ENCODE measurements around the gene NFAT5.
A peak's percentile ranks its signal among the peaks of the same experiment; 100 is the strongest.

The NFAT5 gene

DNA sequence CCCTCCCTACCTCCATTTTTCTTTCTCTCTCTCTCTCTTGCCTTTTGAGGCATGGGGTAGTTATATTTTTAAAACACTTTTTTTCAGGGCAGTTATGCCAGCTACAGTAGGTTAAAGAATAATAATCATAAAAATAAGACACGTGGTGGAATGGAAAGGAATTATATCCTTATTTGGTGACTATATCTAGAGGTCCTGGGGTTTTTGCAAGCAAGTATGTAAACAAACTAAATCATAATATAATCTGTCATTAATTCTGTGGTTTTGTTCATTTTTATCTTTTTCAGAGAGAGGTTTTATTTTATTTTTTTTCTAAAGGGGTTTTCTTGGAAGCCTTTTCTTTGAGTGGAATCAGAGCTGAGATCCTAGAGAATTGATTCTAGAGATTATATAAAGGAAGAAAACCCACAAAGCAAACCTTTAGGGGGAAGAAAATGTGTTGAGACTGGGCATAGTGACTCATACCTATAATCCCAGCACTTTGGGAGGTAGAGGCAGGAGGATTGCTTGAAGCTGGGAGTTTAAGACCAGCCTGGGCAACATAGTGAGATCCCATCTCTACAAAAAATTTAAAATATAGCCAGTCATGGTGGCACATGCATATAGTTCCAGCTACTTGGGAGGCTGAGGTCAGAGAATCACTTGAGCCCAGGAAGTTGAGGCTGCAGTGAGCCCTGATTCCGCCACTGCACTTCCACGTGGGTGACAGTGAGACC, 107.4 kb downstream of the NFAT5 start:
- no peak overlapping the region for H3K4me3 Mint-ChIP-seq
- H3K27me3 Mint-ChIP-seq (ENCODE audit: low read depth), result no peaks in the 10 kb centered on the region
- no peak overlapping the region for H3K27ac Mint-ChIP-seq
- H3K4me1 Mint-ChIP-seq (ENCODE audit: low read depth), result peaks cover under 1% of the 10 kb centered on the region
- no peaks in the 10 kb centered on the region for H3K9me3 Mint-ChIP-seq
- H3K36me3 Mint-ChIP-seq (ENCODE audit: low read depth), result peaks cover 27% of the 10 kb centered on the region

DNA sequence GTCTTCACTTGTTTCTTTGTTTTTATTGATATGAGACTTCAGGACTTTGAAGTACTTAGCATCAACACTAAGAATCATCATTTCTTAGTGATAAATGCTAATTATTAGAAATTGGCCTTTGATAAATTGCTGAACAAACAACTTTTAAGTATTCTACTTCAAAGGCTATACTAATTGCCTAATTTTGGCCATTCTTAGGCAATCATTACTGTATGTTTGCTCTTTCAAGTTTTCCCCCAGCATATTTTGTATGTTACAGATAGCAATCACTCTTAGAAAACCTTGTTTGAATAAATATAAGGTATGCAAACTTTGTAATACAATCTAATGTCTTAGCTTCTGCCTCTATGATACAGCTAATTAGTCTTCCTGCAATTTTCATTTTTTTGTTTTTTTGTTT, 114.6 kb downstream of the NFAT5 start:
- peaks cover 19% of the 10 kb centered on the region for H3K36me3 Mint-ChIP-seq (ENCODE audit: low read depth)
- H3K27me3 Mint-ChIP-seq (ENCODE audit: low read depth), result no peaks in the 10 kb centered on the region
- no peak overlapping the region for H3K4me3 Mint-ChIP-seq
- no peaks in the 10 kb centered on the region for H3K4me1 Mint-ChIP-seq (ENCODE audit: low read depth)
- H3K27ac Mint-ChIP-seq, result no peak overlapping the region
- no peaks in the 10 kb centered on the region for H3K9me3 Mint-ChIP-seq

DNA sequence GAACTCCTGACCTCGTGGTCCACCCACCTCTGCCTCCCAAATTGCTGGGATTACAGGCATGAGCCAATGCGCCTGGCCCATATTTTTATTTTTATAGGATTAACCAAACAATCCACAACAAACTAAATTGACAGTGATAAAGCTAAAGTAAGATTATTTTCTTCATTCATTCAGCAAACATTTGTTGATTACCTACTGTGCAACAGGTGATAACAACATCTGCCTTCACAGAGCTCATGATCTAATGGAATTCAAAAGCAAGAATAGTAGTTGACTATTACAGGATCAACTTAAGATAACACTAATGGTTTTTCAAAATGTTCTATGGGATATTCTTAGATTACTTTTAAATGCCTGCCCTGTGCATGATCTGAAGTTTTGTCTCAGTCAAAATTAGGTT, 122.8 kb downstream of the NFAT5 start:
- no peak overlapping the region for H3K4me3 Mint-ChIP-seq
- no peaks in the 10 kb centered on the region for H3K27me3 Mint-ChIP-seq (ENCODE audit: low read depth)
- no peak overlapping the region for H3K27ac Mint-ChIP-seq
- no peaks in the 10 kb centered on the region for H3K9me3 Mint-ChIP-seq
- peaks cover 26% of the 10 kb centered on the region for H3K36me3 Mint-ChIP-seq (ENCODE audit: low read depth)
- H3K4me1 Mint-ChIP-seq (ENCODE audit: low read depth), result peaks cover 20% of the 10 kb centered on the region

DNA sequence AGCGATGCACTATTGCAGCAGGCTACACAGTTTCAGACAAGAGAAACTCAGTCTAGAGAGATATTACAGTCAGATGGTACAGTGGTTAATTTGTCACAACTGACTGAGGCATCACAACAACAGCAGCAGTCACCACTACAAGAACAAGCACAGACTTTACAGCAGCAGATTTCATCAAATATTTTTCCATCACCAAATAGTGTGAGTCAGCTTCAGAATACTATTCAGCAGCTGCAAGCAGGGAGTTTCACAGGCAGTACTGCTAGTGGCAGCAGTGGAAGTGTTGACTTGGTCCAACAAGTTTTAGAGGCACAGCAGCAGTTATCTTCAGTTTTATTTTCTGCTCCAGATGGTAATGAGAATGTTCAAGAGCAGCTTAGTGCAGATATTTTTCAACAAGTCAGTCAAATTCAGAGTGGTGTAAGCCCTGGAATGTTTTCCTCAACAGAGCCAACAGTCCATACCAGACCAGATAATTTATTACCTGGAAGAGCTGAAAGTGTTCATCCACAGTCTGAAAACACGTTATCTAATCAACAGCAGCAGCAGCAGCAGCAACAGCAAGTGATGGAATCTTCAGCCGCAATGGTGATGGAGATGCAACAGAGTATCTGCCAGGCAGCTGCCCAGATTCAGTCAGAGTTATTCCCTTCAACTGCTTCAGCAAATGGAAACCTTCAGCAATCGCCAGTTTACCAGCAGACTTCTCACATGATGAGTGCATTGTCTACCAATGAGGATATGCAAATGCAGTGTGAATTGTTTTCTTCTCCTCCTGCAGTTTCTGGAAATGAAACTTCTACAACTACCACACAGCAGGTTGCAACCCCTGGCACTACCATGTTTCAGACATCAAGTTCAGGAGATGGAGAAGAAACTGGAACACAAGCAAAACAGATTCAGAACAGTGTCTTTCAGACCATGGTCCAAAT, 126.5 kb downstream of the NFAT5 start:
- H3K4me1 Mint-ChIP-seq (ENCODE audit: low read depth), result peaks cover 21% of the 10 kb centered on the region
- H3K36me3 Mint-ChIP-seq (ENCODE audit: low read depth), result peaks cover 37% of the 10 kb centered on the region
- H3K9me3 Mint-ChIP-seq, result no peaks in the 10 kb centered on the region
- H3K4me3 Mint-ChIP-seq, result no peak overlapping the region
- no peaks in the 10 kb centered on the region for H3K27me3 Mint-ChIP-seq (ENCODE audit: low read depth)
- H3K27ac Mint-ChIP-seq, result peak overlapping the region; percentile 68

DNA sequence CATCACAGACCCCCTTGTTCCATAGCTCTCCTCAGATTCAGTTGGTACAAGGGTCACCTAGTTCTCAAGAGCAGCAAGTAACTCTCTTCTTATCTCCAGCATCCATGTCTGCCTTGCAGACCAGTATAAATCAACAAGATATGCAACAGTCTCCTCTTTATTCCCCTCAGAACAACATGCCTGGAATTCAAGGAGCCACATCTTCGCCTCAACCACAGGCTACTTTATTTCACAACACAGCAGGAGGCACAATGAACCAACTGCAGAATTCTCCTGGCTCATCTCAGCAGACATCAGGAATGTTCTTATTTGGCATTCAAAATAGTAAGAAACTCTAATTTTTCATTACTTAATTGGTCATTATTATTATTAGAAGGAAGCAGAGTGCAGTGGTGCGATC, 128.2 kb downstream of the NFAT5 start:
- Mint-ChIP-seq H3K36me3 (ENCODE audit: low read depth) (peaks cover 40% of the 10 kb centered on the region), H3K4me1 (ENCODE audit: low read depth) (peaks cover 21% of the 10 kb centered on the region), H3K27me3 (ENCODE audit: low read depth) (no peaks in the 10 kb centered on the region), H3K9me3 (no peaks in the 10 kb centered on the region), H3K27ac (no peak overlapping the region), H3K4me3 (no peak overlapping the region)

DNA sequence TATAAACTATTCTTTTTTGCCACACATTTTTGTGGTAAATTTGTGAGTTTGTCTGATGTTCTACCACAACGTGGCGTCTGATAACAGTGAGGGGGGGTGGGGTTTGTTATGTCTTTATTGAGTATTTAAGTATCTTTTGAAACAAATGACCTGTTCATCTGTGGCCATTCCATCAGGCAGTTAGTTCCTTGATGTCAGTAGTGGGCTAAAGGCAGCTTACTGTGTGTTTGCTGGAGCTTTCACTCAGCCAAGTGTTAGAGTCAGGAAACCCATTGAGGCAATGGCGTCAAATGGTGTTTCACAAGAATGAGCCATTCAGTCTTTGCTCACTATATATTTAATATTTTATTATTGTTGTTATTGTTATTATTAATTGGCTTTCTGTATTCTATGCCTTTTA, 132.6 kb downstream of the NFAT5 start:
- H3K9me3 Mint-ChIP-seq, result no peaks in the 10 kb centered on the region
- H3K27me3 Mint-ChIP-seq (ENCODE audit: low read depth), result no peaks in the 10 kb centered on the region
- H3K4me3 Mint-ChIP-seq, result no peak overlapping the region
- H3K27ac Mint-ChIP-seq, result no peak overlapping the region
- H3K36me3 Mint-ChIP-seq (ENCODE audit: low read depth), result peaks cover 21% of the 10 kb centered on the region
- H3K4me1 Mint-ChIP-seq (ENCODE audit: low read depth), result peaks cover 3% of the 10 kb centered on the region

DNA sequence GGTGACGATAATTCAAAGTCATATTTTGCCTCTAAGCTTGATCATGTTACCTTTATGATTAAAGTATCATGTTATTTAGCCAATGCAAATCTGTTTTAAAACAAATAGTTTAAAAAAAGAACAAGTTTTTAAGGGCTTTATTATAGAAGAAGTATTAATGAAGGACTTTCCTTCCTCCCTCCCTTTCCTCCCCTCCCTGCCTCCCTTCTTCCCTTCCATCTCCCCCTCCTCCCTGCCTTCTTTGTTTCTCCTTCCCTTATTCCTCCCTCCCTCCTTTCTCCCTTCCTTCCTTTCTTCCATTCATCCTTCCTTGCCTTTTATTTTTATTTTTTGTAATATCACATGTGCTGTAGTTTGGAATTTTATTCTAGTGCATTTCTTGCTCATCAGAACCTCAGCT, 134.1 kb downstream of the NFAT5 start:
- no peaks in the 10 kb centered on the region for H3K9me3 Mint-ChIP-seq
- H3K36me3 Mint-ChIP-seq (ENCODE audit: low read depth), result peaks cover 17% of the 10 kb centered on the region
- H3K27me3 Mint-ChIP-seq (ENCODE audit: low read depth), result no peaks in the 10 kb centered on the region
- H3K27ac Mint-ChIP-seq, result no peak overlapping the region
- no peaks in the 10 kb centered on the region for H3K4me1 Mint-ChIP-seq (ENCODE audit: low read depth)
- no peak overlapping the region for H3K4me3 Mint-ChIP-seq

DNA sequence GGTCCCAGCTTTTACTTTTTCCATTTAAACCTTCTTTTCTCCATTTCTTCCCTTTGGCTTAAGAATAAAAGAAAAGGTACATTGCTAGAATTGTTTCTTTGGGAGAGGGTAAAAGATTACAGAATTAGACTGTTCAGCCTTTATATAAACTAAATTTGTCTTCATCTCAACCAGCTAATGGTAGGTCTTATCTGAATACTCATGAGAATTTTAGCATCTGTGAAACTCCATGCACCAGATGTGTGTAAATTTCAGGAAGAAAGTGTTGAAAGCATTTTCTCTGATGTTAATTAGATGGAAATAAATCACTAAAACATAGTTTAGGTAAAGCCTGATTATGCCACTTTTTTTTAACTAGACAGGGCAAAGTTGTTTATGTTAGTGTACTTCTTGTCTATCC, 135.7 kb downstream of the NFAT5 start:
- H3K27me3 Mint-ChIP-seq (ENCODE audit: low read depth), result no peaks in the 10 kb centered on the region
- H3K27ac Mint-ChIP-seq, result no peak overlapping the region
- peaks cover 8% of the 10 kb centered on the region for H3K36me3 Mint-ChIP-seq (ENCODE audit: low read depth)
- no peak overlapping the region for H3K4me3 Mint-ChIP-seq
- no peaks in the 10 kb centered on the region for H3K4me1 Mint-ChIP-seq (ENCODE audit: low read depth)
- no peaks in the 10 kb centered on the region for H3K9me3 Mint-ChIP-seq

DNA sequence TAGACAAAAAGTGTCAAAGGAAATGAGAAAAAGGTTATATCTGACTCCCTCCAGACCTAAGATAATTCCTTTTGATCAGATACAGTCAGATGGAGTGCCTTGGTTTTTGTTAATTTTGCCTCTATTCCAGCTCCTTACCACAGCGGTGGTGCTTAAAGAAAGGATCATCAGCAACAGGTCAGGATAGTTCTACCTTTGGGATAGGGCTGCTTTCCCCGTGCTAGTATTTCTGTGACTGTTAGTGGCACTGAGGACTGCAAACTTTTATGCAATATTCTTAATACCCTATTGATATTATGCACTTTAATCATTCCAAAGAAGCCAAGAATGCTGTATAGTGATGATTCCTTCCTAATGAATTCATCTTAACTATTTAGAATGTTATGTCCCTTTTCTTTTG, 136.1 kb downstream of the NFAT5 start:
- Mint-ChIP-seq H3K4me1 (ENCODE audit: low read depth) (no peaks in the 10 kb centered on the region), H3K27ac (no peak overlapping the region), H3K4me3 (no peak overlapping the region), H3K27me3 (ENCODE audit: low read depth) (no peaks in the 10 kb centered on the region), H3K36me3 (ENCODE audit: low read depth) (peaks cover 9% of the 10 kb centered on the region), H3K9me3 (no peaks in the 10 kb centered on the region)

DNA sequence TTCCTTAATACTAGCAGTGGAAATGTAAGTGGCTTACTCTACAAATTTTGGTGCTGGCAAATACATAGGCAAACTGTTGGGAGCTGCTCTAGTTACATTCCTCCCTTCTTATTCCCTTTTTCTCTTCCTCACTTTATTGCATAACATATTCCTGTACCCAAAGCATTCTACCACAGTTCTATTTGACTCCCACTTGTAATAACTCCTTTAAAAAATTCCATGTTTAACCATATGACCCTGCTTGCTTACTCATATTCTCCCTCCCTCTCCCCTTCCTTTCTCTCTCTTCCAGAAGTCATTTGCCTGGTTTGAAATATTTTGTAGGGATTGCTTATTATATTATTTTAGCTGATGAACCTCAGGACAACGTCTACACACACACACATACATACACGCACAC, 137.9 kb downstream of the NFAT5 start:
- Mint-ChIP-seq H3K27me3 (ENCODE audit: low read depth) (no peaks in the 10 kb centered on the region), H3K36me3 (ENCODE audit: low read depth) (peaks cover 10% of the 10 kb centered on the region), H3K4me3 (no peak overlapping the region), H3K9me3 (no peaks in the 10 kb centered on the region), H3K4me1 (ENCODE audit: low read depth) (peaks cover 4% of the 10 kb centered on the region), H3K27ac (no peak overlapping the region)

DNA sequence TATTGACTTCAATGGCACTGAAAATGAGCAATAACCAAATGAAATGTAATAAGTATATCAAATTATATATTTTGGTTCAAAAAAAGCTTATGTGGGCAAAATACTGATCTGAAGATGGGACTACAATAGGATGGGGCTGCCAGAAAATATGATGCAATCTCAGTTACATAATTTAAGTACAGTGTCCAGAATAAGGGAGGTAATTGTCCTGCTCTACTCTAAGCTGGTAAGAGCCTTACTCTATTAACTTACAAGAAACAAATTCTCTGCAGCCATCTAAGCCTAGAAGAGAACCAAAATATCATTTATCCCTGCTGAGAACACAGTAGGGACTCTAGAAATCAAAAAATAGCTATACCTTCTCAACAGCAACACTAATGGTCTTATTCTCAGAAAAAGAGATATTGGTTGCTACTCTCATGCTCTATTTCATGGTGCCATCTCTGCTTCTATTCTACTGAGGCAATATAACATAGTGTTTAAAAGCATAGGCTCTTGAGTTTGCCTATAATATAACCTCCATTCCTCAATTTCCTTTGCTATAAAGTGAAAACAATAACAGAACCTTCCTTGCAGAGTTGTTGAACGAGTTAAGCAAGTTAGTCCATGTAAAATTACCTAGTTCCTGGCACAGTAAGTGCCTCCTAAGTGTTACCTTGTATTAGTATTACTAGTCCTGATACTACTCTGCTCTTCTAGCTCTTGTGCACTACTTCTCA, 140.6 kb downstream of the NFAT5 start:
- Mint-ChIP-seq H3K27me3 (ENCODE audit: low read depth) (no peaks in the 10 kb centered on the region), H3K4me3 (no peak overlapping the region), H3K27ac (no peak overlapping the region), H3K4me1 (ENCODE audit: low read depth) (peaks cover 6% of the 10 kb centered on the region), H3K9me3 (no peaks in the 10 kb centered on the region), H3K36me3 (ENCODE audit: low read depth) (peaks cover 11% of the 10 kb centered on the region)

DNA sequence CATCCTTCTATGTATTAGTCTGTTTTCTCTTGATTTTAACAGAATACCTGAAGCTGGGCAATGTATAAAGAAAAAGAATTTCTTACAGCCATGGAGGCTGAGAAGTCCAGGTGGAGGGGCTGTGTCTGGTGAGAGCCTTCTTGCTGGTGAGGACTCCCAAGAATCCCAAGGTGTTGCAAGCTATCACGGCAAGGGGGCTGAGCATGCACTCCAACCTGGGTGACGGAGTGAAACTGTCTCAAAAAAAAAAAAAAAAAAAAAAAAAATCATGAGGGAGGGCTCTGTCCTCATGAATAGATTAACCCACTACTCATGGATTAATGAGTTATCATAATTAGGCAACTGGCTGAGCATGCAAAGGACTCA, 141.2 kb downstream of the NFAT5 start:
- Mint-ChIP-seq H3K4me1 (ENCODE audit: low read depth) (peaks cover 6% of the 10 kb centered on the region), H3K27me3 (ENCODE audit: low read depth) (no peaks in the 10 kb centered on the region), H3K4me3 (no peak overlapping the region), H3K36me3 (ENCODE audit: low read depth) (peaks cover 11% of the 10 kb centered on the region), H3K27ac (no peak overlapping the region), H3K9me3 (no peaks in the 10 kb centered on the region)

DNA sequence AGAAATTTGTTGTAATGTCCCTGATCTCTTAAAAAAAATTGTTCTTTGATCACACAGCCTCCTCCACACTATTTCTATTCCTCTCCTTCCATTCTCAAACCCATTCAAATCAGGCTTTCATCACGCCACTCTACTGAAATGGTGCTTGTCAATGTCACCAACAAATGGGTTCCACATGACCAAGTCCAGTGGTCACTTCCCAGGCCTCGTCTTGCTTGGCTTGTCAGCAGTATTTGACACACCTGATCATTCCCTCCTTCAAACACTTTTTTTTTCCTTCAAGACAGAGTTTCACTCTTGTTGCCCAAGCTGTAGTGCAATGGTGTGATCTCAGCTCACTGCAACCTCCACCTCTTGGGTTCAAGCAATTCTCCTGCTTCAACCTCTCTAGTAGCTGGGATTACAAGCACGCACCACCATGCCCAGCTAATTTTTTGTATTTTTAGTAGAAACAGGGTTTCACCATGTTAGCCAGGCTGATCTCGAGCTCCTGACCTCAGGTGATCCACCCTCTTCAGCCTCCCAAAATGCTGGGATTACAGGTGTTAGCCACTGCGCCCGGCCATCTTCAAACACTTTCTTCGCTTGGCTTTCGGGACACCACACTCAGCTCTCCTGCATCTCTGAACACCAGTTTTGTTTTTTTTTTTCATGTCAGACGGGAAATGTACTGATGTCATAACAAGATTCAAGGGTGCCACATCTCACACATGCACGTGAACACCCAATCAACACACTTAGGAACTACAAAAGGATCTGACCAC, 142.3 kb downstream of the NFAT5 start:
- Mint-ChIP-seq H3K27ac (no peak overlapping the region), H3K4me3 (no peak overlapping the region), H3K36me3 (ENCODE audit: low read depth) (peaks cover 13% of the 10 kb centered on the region), H3K27me3 (ENCODE audit: low read depth) (no peaks in the 10 kb centered on the region), H3K4me1 (ENCODE audit: low read depth) (peaks cover 6% of the 10 kb centered on the region), H3K9me3 (no peaks in the 10 kb centered on the region)

DNA sequence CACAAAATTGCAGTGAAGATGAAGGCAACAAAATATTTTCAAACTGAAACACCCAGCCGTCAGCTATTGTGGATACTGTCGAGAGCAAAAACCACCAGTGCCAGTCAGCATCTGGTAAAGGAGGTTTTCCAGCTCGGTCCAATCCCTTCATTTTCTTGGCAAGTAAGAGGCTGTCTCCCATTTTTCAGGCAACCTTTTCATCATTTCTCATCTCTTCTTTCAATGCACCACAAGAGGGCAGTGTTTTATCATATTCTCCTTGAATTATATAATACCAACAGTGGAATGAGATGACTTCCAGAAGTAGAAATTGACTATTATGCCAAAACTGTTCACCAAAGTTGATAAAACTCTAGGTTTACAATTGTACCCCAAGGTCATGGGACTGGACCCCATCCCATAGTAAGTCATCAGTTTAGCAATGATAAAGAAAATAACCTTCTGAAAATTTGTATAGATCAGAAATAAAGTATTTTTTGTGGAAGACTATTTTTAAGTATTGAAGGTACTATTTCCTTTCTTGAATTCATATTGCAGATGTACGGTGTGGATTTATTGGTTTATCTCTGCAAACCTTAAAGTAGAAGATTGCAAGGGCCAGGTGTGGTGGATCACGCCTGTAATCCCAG, 143.8 kb downstream of the NFAT5 start:
- H3K36me3 Mint-ChIP-seq (ENCODE audit: low read depth), result peaks cover 11% of the 10 kb centered on the region
- no peak overlapping the region for H3K27ac Mint-ChIP-seq
- no peaks in the 10 kb centered on the region for H3K27me3 Mint-ChIP-seq (ENCODE audit: low read depth)
- H3K9me3 Mint-ChIP-seq, result no peaks in the 10 kb centered on the region
- H3K4me1 Mint-ChIP-seq (ENCODE audit: low read depth), result peaks cover 6% of the 10 kb centered on the region
- H3K4me3 Mint-ChIP-seq, result no peak overlapping the region
